Skeletal muscle tissue (tissue), 4 donors: ENCODE data around the gene DIRAS2. TPM values are rescaled to one million over a fixed set of nuclear protein-coding genes. Genes with fewer than 3 reads are reported as not detected.
"Not testable (repeated sequence)": the region's sequence is repeated elsewhere in the genome, so short reads cannot be mapped to it uniquely, and the experiment has no call there.

Experiments
- H3K27ac ChIP-seq: one replicate; pipeline ENCODE4 v1.7.0; 2013; ENCODE audit warnings: mild to moderate bottlenecking, low read depth, low read length, inconsistent platforms
- H3K27me3 ChIP-seq, 3 donors: one replicate each; pipeline ENCODE4 v1.7.0; 2013; ENCODE audit warnings: low read length in 3 of 3; ENCODE audit not compliant: control insufficient read depth in 3 of 3, insufficient read depth in 3 of 3
- H3K36me3 ChIP-seq, 3 donors: one replicate each; pipeline ENCODE4 v1.7.0; 2013; ENCODE audit warnings: low read length in 3 of 3; ENCODE audit not compliant: control insufficient read depth in 3 of 3, insufficient read depth in 3 of 3
- H3K4me1 ChIP-seq, 3 donors: one replicate each; pipeline ENCODE4 v1.7.0; 2013; ENCODE audit warnings: low read length in 3 of 3, mild to moderate bottlenecking in 3 of 3; ENCODE audit not compliant: control insufficient read depth in 3 of 3, insufficient read depth in 3 of 3
- H3K4me3 ChIP-seq, 3 donors: one replicate each; pipeline ENCODE4 v1.7.0; 2013; ENCODE audit warnings: low read length in 3 of 3
- H3K9ac ChIP-seq, 3 donors: one replicate each; pipeline ENCODE4 v1.7.0; 2013; ENCODE audit warnings: low read length in 3 of 3, mild to moderate bottlenecking in 3 of 3, moderate library complexity in 2 of 3, low read depth in 1 of 3
- H3K9me3 ChIP-seq, 3 donors: one replicate each; pipeline ENCODE4 v1.7.0; 2013; ENCODE audit warnings: low read length in 3 of 3; ENCODE audit not compliant: control insufficient read depth in 3 of 3
- total RNA-seq: library from RNA; depleted of rRNA; stranded (reverse); fragments of >200 nt; gene quantifications from one replicate; pipeline ENCODE4 v1.2.3, GENCODE V29; 2014
- donor health status: Osteomylitis.

Gene DIRAS2, protein sequence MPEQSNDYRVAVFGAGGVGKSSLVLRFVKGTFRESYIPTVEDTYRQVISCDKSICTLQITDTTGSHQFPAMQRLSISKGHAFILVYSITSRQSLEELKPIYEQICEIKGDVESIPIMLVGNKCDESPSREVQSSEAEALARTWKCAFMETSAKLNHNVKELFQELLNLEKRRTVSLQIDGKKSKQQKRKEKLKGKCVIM
- 0.52 TPM for total RNA-seq

DNA sequence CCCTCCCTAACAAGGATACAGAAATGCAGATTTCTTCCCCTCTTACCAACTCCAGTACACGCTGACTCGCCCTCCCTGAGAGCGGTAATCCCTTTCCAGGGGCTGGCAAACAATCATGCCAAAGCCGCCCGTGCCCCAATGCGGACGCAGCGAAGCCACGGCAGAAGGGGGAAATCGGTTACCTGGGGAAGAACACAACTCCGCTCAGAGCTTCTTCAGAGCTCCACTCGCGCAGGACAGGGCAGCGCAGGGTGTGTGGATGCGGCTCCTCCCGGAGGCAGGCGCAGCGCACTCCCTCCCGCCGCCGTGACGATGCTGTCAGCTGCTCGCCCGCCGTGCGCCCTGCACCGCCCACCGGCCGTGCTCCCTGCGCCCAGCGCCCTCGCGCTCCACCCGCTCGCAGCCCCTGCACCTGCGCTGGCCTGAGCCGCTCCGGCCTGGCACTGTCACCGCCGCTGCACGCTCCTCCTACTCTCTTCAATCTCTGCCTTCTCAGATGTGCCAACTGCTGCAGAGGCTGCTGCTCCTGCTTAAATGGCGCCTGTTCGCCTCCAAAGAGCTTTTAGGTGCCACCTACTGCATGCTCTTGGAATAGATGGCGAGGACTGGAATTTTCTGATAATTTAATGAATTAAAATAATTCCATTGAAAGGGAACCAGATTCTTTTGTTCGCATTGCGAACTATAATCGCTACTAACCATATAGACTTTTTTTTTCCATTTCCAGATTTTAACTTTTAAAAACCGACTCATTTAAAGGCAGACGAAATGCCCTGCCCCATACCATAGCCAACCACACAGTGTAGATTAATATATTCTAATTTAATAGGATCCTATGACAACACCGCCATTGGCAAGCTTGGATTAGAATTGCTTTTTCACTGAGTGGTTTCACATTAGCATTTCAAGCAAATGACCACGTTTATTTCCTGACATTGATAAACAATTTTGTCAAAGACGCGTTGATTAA lies at the start of gene DIRAS2:
DIRAS2 (minus strand) TSS at position 255 of the 970 bp plus-strand sequence. CDS start 28,997 bp downstream, outside the sequence.
- Histone ChIP-seq H3K9ac (peak within 1 kb of the TSS in 1 of 3 donors; percentile 64), H3K27me3 (peaks cover 9 to 34% (median 14%) of the 10 kb centered on the region in 3 donors), H3K36me3 (no peaks in the 10 kb centered on the region), H3K27ac (no peak within 1 kb of the TSS), H3K4me3 (peak within 1 kb of the TSS; percentile 55 to 76 (median 73)), H3K9me3 (no peaks in the 10 kb centered on the region), H3K4me1 (peaks cover 5 to 11% (median 7%) of the 10 kb centered on the region in 3 donors)

DNA sequence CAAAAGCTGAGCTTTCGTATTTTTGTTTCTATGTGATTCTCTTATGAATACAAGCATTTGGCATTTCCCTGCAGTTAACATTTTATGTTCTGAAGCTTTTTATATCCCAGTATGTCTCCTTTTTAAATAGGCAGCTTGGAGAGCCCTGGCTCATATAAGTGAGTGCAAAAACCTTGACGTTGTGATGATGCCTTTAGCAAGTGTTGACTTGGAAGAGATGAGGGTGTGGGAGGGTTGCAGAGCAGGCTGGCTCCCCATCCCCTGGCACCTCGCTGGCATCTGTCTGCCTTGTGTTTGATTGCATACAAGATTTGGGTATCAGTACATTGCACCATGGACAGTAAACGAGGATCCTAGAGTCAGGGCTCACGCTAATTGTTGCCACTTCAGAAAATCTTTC lies 42.1 kb upstream of the DIRAS2 start:
- H3K27me3 ChIP-seq = no peaks in the 10 kb centered on the region
- H3K36me3 ChIP-seq = no peaks in the 10 kb centered on the region
- no peak overlapping the region for H3K4me3 ChIP-seq
- no peaks in the 10 kb centered on the region for H3K4me1 ChIP-seq
- H3K9ac ChIP-seq = no peak overlapping the region
- H3K9me3 ChIP-seq = no peaks in the 10 kb centered on the region
- H3K27ac ChIP-seq = no peak overlapping the region

DNA sequence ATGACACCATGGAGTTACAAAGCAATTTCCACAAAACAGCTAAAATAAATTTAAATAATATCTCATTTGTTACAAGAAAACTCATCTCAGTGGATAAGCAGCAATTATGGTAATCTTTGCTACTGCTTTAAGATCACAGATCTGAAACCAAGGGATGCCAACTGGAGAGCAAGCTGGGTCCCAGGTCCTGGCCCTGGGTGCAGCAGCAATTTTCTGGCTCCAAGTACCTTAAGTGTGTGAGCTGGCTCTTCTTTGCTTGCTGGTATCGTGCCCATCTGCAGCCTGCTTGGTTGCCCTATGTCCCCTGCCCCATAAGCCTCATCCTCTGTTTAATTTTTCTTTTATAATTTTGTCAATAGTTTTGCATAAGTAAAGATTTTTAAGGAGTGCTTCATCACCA lies 41.5 kb upstream of the DIRAS2 start:
- no peaks in the 10 kb centered on the region for H3K36me3 ChIP-seq
- no peak overlapping the region for H3K9ac ChIP-seq
- H3K27me3 ChIP-seq = no peaks in the 10 kb centered on the region
- H3K4me3 ChIP-seq = no peak overlapping the region
- no peaks in the 10 kb centered on the region for H3K4me1 ChIP-seq
- no peaks in the 10 kb centered on the region for H3K9me3 ChIP-seq
- no peak overlapping the region for H3K27ac ChIP-seq

DNA sequence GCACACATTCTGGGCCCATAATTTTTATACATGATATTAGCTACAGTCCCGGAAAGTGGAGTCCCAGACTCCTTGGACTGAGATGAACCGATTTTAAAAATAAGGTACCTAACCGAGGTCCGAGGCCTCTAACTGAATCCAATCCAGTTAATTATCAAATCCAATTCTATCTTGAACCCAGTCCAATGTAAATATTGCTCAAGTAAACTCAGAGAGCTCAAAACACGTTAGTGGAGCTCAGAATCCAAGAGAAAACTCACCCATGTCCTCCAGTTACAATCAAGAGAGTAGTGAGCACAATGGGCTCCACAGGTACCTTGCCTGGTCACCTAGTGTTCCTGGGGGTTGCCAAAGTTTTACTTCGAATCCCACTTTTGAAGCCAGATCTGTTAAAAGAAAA lies 37.9 kb upstream of the DIRAS2 start:
- H3K9me3 ChIP-seq = no peaks in the 10 kb centered on the region
- H3K4me3 ChIP-seq = no peak overlapping the region
- no peaks in the 10 kb centered on the region for H3K36me3 ChIP-seq
- no peaks in the 10 kb centered on the region for H3K4me1 ChIP-seq
- no peak overlapping the region for H3K9ac ChIP-seq
- H3K27me3 ChIP-seq = no peaks in the 10 kb centered on the region
- no peak overlapping the region for H3K27ac ChIP-seq

DNA sequence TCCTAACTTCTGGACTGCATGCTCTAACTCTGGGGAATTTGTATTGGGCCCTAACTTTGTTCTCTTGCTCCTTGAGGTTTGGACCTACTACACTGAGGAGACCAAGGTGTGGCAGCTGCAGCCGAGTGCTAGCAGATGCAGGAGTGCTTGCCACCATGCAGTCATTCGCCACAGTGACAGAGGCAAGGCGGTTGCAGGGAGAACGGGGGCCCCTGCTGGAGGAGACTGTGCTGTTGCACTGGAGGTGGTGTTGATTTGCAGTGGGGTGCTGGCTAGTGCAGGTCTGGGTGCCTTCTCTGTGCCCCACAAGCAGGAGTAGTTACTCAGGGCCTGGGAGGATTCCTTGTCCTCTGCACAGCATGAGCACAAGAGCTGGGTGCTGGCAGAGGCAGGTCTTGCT lies 22.4 kb upstream of the DIRAS2 start:
- Histone ChIP-seq H3K27me3 (peaks cover 0 to 2% (median 0%) of the 10 kb centered on the region in 3 donors), H3K9me3 (peaks cover 0 to 2% (median 0%) of the 10 kb centered on the region in 3 donors), H3K36me3 (no peaks in the 10 kb centered on the region), H3K4me1 (no peaks in the 10 kb centered on the region), H3K4me3 (no peak overlapping the region), H3K27ac (no peak overlapping the region), H3K9ac (no peak overlapping the region)

DNA sequence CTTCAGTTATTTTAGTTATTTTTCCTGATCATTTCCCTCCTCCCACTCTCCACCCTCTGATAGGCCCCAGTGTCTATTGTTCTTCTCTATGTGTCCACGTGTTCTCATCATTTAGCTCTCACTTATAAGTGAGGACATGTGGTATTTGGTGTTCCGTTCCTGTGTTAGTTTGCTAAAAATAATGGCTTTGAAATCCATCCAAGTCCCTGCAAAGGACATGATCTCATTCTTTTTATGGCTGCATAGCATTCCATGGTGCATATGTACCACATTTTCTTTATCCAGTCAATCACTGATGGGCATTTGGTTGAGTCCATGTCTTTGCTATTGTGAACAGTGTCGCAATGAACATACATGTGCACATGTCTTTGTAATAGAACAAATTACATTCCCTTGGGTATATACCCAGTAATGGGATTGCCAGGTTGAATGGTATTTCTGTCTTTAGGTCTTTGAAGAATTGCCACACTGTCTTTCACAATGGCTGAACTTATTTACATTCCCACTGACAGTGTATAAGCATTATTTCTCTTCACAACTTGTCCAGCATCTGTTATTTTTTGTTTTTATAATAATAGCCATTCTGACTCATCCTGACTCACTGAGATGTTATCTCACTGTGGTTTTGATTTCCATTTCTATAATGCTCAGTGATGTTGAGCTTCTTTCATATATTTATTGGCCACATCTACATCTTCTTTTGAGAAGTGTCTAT lies 17.2 kb upstream of the DIRAS2 start:
- no peak overlapping the region for H3K27ac ChIP-seq

DNA sequence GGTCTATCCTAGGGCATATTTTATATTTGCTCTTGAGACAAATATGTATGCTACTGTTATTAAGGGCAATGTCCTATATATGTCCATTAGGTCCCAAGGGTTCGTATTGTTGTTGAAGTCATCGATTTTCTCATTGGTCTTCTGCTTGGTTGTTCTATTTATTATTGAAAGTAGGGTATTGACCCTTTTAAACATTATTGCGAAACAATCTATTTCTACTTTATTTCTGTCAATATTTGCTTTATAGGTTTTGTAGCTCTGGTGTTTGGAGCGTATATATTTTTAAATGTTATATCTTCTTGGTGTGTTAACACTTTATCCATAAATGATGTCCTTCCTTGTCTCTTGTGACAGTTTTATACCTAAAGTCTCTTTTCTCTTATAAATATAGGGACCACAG lies 16.2 kb upstream of the DIRAS2 start:
- H3K9ac ChIP-seq = no peak overlapping the region
- H3K27ac ChIP-seq = no peak overlapping the region
- no peaks in the 10 kb centered on the region for H3K36me3 ChIP-seq
- H3K4me3 ChIP-seq = no peak overlapping the region
- H3K27me3 ChIP-seq = no peaks in the 10 kb centered on the region
- no peaks in the 10 kb centered on the region for H3K9me3 ChIP-seq
- H3K4me1 ChIP-seq = no peaks in the 10 kb centered on the region

More for the DNA sequence above, 17.2 kb upstream of the DIRAS2 start:
- Histone ChIP-seq H3K4me1 (no peaks in the 10 kb centered on the region), H3K4me3 (no peak overlapping the region), H3K36me3 (no peaks in the 10 kb centered on the region), H3K9me3 (peaks cover 0 to 2% (median 0%) of the 10 kb centered on the region in 3 donors), H3K9ac (no peak overlapping the region), H3K27me3 (no peaks in the 10 kb centered on the region)

DNA sequence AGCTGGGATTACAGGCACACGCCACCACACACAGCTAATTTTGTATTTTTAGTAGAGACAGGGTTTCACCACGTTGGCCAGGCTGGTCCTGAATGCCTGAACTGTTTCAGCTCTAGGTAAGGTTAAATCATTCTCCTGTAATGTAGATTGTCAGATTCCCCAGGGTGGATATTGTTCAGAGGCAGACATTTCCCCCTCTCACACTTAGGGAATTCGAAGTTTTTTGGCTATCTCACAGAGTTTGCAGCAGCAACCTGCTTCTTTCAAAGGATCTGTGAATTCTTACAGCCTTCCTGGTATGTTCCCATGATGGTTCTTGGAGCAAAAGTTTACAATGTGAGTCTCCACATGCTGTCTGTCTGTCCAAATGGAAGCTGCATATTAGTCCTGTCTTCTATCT lies 15.6 kb upstream of the DIRAS2 start:
- H3K27me3 ChIP-seq = no peaks in the 10 kb centered on the region
- H3K27ac ChIP-seq = no peak overlapping the region
- H3K9ac ChIP-seq = no peak overlapping the region
- H3K36me3 ChIP-seq = no peaks in the 10 kb centered on the region
- no peaks in the 10 kb centered on the region for H3K4me1 ChIP-seq
- H3K9me3 ChIP-seq = no peaks in the 10 kb centered on the region
- H3K4me3 ChIP-seq = no peak overlapping the region

DNA sequence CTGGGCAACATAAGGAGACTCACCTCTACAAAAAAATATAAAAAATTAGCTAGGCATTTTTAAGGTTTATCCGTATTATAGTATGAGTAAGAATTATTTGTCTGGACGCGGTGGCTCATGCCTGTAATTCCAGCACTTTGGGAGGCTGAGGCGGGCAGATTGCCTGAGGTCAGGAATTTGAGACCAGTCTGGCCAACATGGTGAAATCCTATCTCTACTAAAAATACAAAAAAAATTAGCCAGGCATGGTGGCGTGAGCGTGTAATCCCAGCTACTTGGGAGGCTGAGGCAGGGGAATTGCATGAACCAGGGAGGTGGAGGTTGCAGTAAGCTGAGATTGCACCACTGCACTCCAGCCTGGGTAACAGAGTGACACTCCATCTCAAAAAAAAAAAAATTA lies 14.3 kb upstream of the DIRAS2 start:
- not testable (repeated sequence) for H3K4me1 ChIP-seq, H3K36me3 ChIP-seq, H3K27me3 ChIP-seq, H3K27ac ChIP-seq, H3K9ac ChIP-seq, H3K9me3 ChIP-seq, H3K4me3 ChIP-seq
